GM19193 (cell line): ENCODE data around the gene SPRY2.

ENCODE experiments used
- POLR2A ChIP-seq: IDR thresholded peaks from 4 replicates; pipeline ENCODE4 v1.6.1; 2011; ENCODE audit not compliant: insufficient read depth, insufficient read length; ENCODE audit errors: extremely low read depth

The SPRY2 gene

DNA sequence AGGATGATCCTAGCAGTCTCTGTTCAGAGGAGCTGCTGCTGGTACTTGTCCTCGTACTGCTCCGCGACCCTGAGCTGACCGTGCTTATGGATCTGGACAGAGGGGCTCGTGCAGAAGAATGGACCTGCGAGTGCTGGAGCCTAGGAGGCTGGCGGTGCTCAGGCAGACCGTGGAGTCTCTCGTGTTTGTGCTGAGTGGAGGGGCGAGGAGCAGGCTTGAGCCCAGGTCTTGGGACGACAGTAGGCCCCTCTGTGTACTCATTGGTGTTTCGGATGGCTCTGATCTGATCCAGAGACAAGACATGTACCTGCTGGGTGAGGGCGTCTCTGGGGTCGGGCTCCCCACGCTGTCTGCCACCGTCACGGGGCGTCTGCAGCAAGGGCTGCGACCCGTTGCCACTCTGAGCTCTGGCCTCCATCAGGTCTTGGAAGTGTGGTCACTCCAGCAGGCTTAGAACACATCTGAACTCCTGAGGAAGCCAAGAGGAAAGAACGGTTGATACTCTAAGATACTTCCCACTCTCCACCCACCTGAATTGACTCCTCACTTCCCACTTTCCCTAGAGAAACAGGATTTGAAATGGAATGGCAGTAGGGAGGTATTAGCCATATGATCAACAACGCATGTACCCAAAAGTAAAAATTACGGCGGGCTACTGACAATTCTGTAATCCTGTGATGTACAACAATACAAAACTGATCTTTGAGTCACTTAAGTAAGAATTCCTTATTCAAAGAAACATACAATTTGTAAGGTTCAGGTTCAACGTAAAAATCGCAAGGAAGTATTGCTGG lies 3.4 kb downstream of the SPRY2 start:
- no peak for TF ChIP-seq POLR2A

DNA sequence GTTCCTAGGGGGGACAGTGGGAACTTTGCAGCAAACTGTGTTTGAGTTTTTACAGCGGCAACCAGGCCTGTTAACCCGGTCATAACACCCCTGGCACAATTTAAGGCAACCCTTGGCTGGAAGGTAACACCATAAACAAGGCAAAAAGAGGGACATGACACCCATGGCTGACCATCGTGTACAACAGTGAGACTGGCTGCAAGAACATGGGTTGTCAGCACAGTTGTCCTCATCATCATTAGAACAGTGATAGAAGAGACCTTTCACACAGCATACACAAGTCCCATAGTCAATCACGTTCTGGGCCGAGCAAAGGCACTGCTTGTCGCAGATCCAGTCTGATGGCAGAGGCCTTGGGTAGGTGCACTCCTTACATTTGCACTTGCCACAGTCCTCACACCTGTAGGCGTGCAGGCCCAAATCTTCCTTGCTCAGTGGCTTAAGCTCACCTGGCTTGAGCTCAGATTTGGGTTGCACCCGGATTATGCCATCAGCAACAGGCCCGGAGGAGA lies 4.1 kb downstream of the SPRY2 start:
- no peak for TF ChIP-seq POLR2A

- no peak for TF ChIP-seq POLR2A
These were observed 4.6 kb downstream of the SPRY2 start for GRCh38 chr13:80336370-80336769.

GRCh38 chr13:80334597-80335260 lies 6.2 kb downstream of the SPRY2 start:
- TF ChIP-seq POLR2A, result no peak

- no peak for TF ChIP-seq POLR2A
These were observed 8.9 kb downstream of the SPRY2 start for GRCh38 chr13:80331984-80332383.

GRCh38 chr13:80329250-80329649 lies 11.7 kb downstream of the SPRY2 start:
- no peak for TF ChIP-seq POLR2A

DNA sequence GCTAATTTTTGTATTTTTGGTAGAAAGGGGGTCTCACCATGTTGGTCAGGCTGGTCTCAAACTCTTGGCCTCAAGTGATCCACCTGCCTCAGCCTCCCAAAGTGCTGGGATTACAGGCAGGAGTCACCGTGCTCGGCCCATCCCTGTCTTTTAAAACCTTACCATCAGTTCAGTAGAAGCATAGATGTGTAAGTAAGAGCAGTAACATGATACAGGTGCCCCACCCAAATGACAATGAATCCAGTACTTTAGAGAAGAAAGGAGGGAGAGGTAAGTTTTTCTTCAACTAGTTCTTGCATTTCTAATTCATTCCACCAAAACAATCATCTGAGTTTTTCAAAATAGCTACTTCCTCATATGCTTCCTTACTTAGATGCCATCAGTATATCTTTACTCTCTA lies 21.9 kb downstream of the SPRY2 start:
- no peak for TF ChIP-seq POLR2A

DNA sequence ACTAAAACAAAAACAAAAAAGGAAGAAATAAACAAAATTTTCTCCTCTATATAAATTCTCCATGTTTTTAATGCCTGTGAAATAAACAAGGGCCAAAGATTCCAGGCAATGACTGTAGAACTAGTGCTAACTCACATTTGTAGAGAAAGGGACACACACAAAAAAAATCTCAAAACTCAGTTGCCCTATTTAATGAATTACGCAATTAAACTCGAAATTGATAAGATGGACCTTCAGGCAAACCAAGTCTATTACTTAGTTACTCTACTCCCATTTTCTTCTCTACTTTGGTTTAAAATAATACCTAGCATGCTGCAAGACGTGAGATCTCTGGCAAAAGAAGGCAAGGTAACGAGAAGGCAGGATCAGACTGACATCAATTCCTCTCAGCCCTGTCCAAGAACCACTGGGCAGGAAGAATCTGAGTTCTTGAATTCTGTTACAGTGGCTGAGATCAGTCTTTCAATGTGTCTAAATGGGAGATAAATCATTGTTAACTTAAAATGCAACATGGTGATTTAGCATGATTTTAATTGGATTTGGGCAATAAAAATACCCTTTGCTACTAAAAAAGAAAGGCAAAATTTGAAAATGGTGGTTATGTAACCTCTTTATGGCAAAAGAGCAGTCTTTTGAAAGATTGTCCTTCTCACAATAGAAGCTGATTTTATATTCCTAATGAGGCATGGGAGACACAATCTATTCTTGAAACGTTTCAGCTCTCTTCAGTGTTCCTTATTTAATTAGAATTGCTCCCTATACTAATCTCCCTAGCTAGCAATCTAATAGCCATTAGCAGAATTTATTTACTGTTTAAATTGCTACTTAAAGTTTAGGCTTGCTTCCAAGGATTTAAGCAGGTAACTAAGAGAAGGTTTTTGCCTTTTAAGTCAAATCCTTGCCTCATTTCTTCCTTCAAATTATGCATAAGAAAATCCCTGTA lies 25.9 kb downstream of the SPRY2 start:
- TF ChIP-seq POLR2A, result no peak

DNA sequence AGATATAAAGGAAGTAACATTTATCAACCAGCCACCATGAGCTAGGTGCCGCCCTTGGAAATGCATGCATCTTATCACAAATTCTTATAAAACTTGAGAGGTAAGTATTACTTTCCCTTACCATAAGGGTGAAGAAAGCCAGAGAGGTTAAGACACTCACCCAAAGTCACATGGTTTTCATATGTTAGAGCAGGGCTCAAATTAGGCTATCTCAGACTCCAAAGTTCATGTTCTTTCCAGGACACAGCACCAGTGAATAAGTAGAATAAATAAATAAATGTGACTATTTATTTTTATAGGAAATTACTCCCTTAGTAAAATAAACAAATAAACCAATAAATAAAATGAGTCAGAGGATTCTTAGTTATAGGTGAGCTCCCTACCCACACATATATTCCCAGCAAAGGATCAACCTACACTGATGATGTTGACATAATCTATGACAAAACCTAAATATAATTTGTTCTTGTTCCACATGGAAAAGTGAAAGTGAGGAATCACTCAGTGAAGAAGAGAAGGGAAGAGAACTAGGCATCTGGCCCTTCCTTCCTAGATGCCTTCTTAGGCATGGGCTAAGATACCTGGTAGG lies 27.2 kb downstream of the SPRY2 start:
- TF ChIP-seq POLR2A, result no peak

- TF ChIP-seq POLR2A, result no peak
These were observed 28.0 kb downstream of the SPRY2 start for GRCh38 chr13:80312967-80313366.

DNA sequence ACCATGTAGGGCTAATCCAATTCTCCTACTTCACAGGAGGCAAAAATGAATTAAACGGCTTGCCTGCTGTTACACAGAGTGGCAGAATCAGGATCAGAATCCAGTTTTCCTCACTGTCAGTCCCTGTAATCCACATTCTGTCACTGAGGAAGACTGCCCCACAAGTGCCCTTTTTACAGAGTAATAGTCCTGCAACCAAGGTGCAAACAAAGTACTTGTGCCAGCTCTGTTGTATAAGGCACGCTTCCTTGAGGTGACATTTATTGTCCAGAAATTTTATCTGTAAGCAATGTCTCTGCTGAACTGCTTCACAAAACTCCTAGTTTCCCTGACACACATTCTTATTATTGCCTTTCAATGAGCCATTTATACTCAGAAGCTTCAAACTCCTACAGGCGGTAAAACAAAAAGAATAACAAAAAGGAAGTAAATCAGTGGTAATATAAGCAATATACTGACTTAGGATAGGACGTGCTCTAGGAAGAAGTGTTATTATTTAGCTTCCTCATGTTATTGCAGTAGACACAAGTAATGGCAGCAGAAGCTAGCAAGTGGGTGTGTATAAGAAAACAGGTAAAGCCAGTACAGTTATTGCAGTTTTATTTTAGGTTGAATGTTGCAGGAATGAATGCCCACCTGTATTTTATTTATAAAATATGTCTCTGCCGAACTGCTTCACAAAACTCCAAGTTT lies 28.8 kb downstream of the SPRY2 start:
- TF ChIP-seq POLR2A, result no peak

- TF ChIP-seq POLR2A, result no peak
These were observed 31.0 kb downstream of the SPRY2 start for GRCh38 chr13:80309926-80310325.

GRCh38 chr13:80307401-80307987 lies 33.4 kb downstream of the SPRY2 start:
- TF ChIP-seq POLR2A, result no peak
